ENCODE results near the gene XAGE5.

DNA sequence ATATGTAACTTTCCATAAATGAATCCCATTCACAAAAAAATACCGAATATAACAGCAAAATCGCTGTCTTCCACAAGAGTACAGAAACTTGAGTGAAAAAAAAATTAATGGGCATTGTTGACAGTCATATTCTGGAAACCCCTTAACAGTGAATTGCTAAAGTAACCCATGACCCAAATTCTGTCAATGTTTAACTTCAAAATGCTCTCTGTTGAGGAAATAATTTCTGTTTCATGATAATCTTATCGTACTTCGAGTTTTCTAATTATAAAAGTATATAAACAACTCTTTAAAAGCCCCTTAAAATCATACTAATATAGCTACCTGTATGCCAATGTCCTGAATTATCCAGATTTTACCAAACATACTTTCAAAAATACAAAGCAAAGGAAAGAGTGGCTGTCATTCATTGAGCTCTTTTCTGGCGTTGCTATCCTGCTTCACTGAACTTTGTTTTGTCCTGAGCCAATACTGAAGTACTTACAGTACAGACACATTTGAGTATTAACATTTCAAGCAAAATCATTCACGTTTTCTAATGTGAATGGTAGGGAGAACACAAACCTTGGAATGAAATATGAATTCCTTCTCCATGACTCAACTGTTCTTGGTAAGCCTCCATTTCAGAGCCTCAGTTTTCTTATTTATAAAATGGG is 54.4 kb downstream of the XAGE5 start:
- TF ChIP-seq, protein P1, sequence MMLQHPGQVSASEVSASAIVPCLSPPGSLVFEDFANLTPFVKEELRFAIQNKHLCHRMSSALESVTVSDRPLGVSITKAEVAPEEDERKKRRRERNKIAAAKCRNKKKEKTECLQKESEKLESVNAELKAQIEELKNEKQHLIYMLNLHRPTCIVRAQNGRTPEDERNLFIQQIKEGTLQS (CRISPR knock-in tag; conservative IDR thresholded peaks at IDR 0.05): no peak
- TF ChIP-seq, protein P2, sequence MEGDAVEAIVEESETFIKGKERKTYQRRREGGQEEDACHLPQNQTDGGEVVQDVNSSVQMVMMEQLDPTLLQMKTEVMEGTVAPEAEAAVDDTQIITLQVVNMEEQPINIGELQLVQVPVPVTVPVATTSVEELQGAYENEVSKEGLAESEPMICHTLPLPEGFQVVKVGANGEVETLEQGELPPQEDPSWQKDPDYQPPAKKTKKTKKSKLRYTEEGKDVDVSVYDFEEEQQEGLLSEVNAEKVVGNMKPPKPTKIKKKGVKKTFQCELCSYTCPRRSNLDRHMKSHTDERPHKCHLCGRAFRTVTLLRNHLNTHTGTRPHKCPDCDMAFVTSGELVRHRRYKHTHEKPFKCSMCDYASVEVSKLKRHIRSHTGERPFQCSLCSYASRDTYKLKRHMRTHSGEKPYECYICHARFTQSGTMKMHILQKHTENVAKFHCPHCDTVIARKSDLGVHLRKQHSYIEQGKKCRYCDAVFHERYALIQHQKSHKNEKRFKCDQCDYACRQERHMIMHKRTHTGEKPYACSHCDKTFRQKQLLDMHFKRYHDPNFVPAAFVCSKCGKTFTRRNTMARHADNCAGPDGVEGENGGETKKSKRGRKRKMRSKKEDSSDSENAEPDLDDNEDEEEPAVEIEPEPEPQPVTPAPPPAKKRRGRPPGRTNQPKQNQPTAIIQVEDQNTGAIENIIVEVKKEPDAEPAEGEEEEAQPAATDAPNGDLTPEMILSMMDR (IDR thresholded peaks at IDR 0.05): no peak
- TF ChIP-seq JUN (CRISPR knock-in tag; IDR thresholded peaks at IDR 0.05): no peak
